MCF 10A (cell line): ENCODE data around the gene NXNL2. TPM values are rescaled to one million over a fixed set of nuclear protein-coding genes. Genes with fewer than 3 reads are reported as not detected.
A peak's percentile ranks its signal among the peaks of the same experiment; 100 is the strongest.

Source experiments
- BruUV-seq: library from RNA; stranded (reverse); fragments of 400-500 nt; replicated peaks from 2 replicates; lab custom pipeline; 2021; lab: Mats Ljungman, UMichigan
- CTCF ChIA-PET: fragments of 300-600 bp; sonication (Branson Sonifier 250); formaldehyde crosslinking; extraction: SDS; loops from one replicate; lab custom pipeline; 2021; ENCODE audit warnings: antibody characterized with exemption, inconsistent platforms; lab: Yijun Ruan, JAX
- POLR2A ChIA-PET: fragments of 300-600, 350-650 bp; sonication (Branson Sonifier 250); formaldehyde crosslinking; extraction: SDS; loops from one replicate; lab custom pipeline; 2020; ENCODE audit warnings: antibody characterized with exemption, inconsistent platforms; lab: Yijun Ruan, JAX
- DNase-seq: peaks from one replicate; pipeline ENCODE4 v3.0.0-alpha.2; 2018; ENCODE audit not compliant: unreplicated experiment
- H3K27ac Mint-ChIP-seq: one replicate; pipeline ENCODE4 v1.8.0; 2022; ENCODE audit warnings: mild to moderate bottlenecking, low read depth, mixed read lengths; ENCODE audit not compliant: unreplicated experiment
- H3K27me3 Mint-ChIP-seq: one replicate; pipeline ENCODE4 v1.8.0; 2022; ENCODE audit warnings: mixed read lengths; ENCODE audit not compliant: insufficient read depth, unreplicated experiment
- H3K36me3 Mint-ChIP-seq: one replicate; pipeline ENCODE4 v1.8.0; 2022; ENCODE audit warnings: mild to moderate bottlenecking, moderate library complexity, mixed read lengths; ENCODE audit not compliant: insufficient read depth, unreplicated experiment
- H3K4me1 Mint-ChIP-seq: one replicate; pipeline ENCODE4 v1.8.0; 2022; ENCODE audit warnings: mixed read lengths; ENCODE audit not compliant: insufficient read depth, unreplicated experiment
- H3K4me3 Mint-ChIP-seq: one replicate; pipeline ENCODE4 v1.8.0; 2022; ENCODE audit warnings: mild to moderate bottlenecking, moderate library complexity, mixed read lengths; ENCODE audit not compliant: unreplicated experiment
- H3K9me3 Mint-ChIP-seq: one replicate; pipeline ENCODE4 v1.8.0; 2022; ENCODE audit warnings: mixed read lengths; ENCODE audit not compliant: unreplicated experiment
- CTCF ChIP-seq: fragments of 200-600 bp; IDR thresholded peaks from one replicate; pipeline ENCODE4 v1.8.0; 2022; ENCODE audit warnings: antibody characterized with exemption, mild to moderate bottlenecking; ENCODE audit not compliant: unreplicated experiment
- intact Hi-C: fragments of 100-400 bp; cut with micrococcal nuclease; formaldehyde crosslinking; loops from 2 replicates; pipeline ENCODE4 v1.14.1; 2022
- total RNA-seq: library from RNA; stranded (reverse); gene quantifications from 2 replicates; pipeline ENCODE4 v1.2.3, GENCODE V29; 2022

Gene NXNL2
- total RNA-seq, 1 experiment from 2014 or later = 0.49 TPM

- Mint-ChIP-seq H3K27ac (no peak overlapping the region), H3K4me1 (no peaks in the 10 kb centered on the region), H3K9me3 (no peaks in the 10 kb centered on the region), H3K27me3 (no peaks in the 10 kb centered on the region), H3K36me3 (no peaks in the 10 kb centered on the region), H3K4me3 (no peak overlapping the region)
- CTCF ChIA-PET = interaction anchor here (1.8 kb wide), 1 partner anchor 11 kb away, joined by 3 read pairs; no protein-coding TSS in a partner anchor
- DNase-seq = no peak
- no peak for TF ChIP-seq CTCF
- intact Hi-C loops = no loop called here
- POLR2A ChIA-PET = no interaction called here
- no TSS peak for BruUV-seq
Observed at GRCh38 chr9:88567870-88568269, 32.9 kb downstream of the NXNL2 start.

- no TSS peak for BruUV-seq
- DNase-seq = no peak
- no peaks in the 10 kb centered on the region for H3K36me3 Mint-ChIP-seq
- POLR2A ChIA-PET = no interaction called here
- TF ChIP-seq CTCF = no peak
- no peak overlapping the region for H3K4me3 Mint-ChIP-seq
- intact Hi-C loops = no loop called here
- peaks cover 13% of the 10 kb centered on the region for H3K4me1 Mint-ChIP-seq
- H3K27ac Mint-ChIP-seq = no peak overlapping the region
- H3K9me3 Mint-ChIP-seq = no peaks in the 10 kb centered on the region
- CTCF ChIA-PET = interaction anchor here (0.6 to 1.5 kb wide), 2 partner anchors 179 to 621 kb away, joined by 3 to 4 read pairs; no protein-coding TSS in a partner anchor
- H3K27me3 Mint-ChIP-seq = no peaks in the 10 kb centered on the region
Observed at GRCh38 chr9:88571419-88571818, 36.4 kb downstream of the NXNL2 start.

- no peaks in the 10 kb centered on the region for H3K36me3 Mint-ChIP-seq
Observed at GRCh38 chr9:88572684-88573083, 37.7 kb downstream of the NXNL2 start.

GRCh38 chr9:88574953-88575352 is 40.0 kb downstream of the NXNL2 start:
- intact Hi-C loops = loop anchor here (5.0 kb wide), 1 partner anchor 563 kb away; no protein-coding TSS in a partner anchor
- H3K9me3 Mint-ChIP-seq = no peaks in the 10 kb centered on the region
- POLR2A ChIA-PET = no interaction called here
- peak; percentile 30 for DNase-seq
- H3K27me3 Mint-ChIP-seq = no peaks in the 10 kb centered on the region
- BruUV-seq = no TSS peak
- CTCF ChIA-PET = interaction anchor here (0.8 to 1.6 kb wide), 2 partner anchors 9 to 16 kb away, joined by 3 to 5 read pairs; no protein-coding TSS in a partner anchor
- H3K27ac Mint-ChIP-seq = no peak overlapping the region
- no peaks in the 10 kb centered on the region for H3K36me3 Mint-ChIP-seq
- no peak overlapping the region for H3K4me3 Mint-ChIP-seq
- TF ChIP-seq CTCF = no peak
- H3K4me1 Mint-ChIP-seq = peaks cover 19% of the 10 kb centered on the region

More at GRCh38 chr9:88572684-88573083, 37.7 kb downstream of the NXNL2 start:
- no peak overlapping the region for H3K4me3 Mint-ChIP-seq
- TF ChIP-seq CTCF = no peak
- H3K4me1 Mint-ChIP-seq = peaks cover 13% of the 10 kb centered on the region
- BruUV-seq = no TSS peak
- intact Hi-C loops = no loop called here
- H3K27me3 Mint-ChIP-seq = no peaks in the 10 kb centered on the region
- H3K27ac Mint-ChIP-seq = no peak overlapping the region
- ChIA-PET POLR2A (no interaction called here), CTCF (interaction anchor here (0.6 to 1.5 kb wide), 2 partner anchors 621 to 622 kb away, joined by 4 read pairs; no protein-coding TSS in a partner anchor)
- DNase-seq = no peak
- H3K9me3 Mint-ChIP-seq = no peaks in the 10 kb centered on the region
